HEK293 (cell line): ENCODE results near the gene MYADML2.

Source experiments
- GLI2 ChIP-seq: fragments of 450-650 bp; formaldehyde crosslinking; IDR thresholded peaks from 2 replicates; pipeline ENCODE4; 2017; ENCODE audit warnings: missing biosample characterization, missing genetic modification characterization, low read depth, borderline replicate concordance
- KLF10 ChIP-seq: fragments of 450-650 bp; IDR thresholded peaks from 2 replicates; pipeline ENCODE4 v1.5.1; 2018; ENCODE audit warnings: missing biosample characterization, mild to moderate bottlenecking, missing genetic modification characterization
- MEIS1 ChIP-seq: sonication (generic); formaldehyde crosslinking; IDR thresholded peaks from 2 replicates; pipeline ENCODE4 v1.8.1; 2022; ENCODE audit warnings: missing genetic modification reagents, mild to moderate bottlenecking, borderline replicate concordance
- PATZ1 ChIP-seq: fragments of 450-650 bp; formaldehyde crosslinking; IDR thresholded peaks from 2 replicates; pipeline ENCODE4 v1.5.1; 2016; ENCODE audit warnings: missing biosample characterization, missing genetic modification characterization
- PRDM2 ChIP-seq: fragments of 450-650 bp; formaldehyde crosslinking; IDR thresholded peaks from 2 replicates; pipeline ENCODE4 v1.5.1; 2016; ENCODE audit warnings: missing biosample characterization, missing genetic modification characterization, borderline replicate concordance
- ZBTB17 ChIP-seq: fragments of 450-650 bp; formaldehyde crosslinking; IDR thresholded peaks from 2 replicates; pipeline ENCODE4 v1.5.1; 2016; ENCODE audit warnings: missing biosample characterization, missing genetic modification characterization
- ZBTB7A ChIP-seq: fragments of 450-650 bp; formaldehyde crosslinking; IDR thresholded peaks from 2 replicates; pipeline ENCODE4 v1.5.1; 2016; ENCODE audit warnings: low read depth, missing biosample characterization, missing genetic modification characterization
- ZFP37 ChIP-seq: fragments of 450-650 bp; formaldehyde crosslinking; IDR thresholded peaks from 2 replicates; pipeline ENCODE4 v1.5.1; 2016; ENCODE audit warnings: missing biosample characterization, missing genetic modification characterization
- ZIC2 ChIP-seq: fragments of 450-650 bp; formaldehyde crosslinking; IDR thresholded peaks from 2 replicates; pipeline ENCODE4 v1.5.1; 2016; ENCODE audit warnings: missing biosample characterization, missing genetic modification characterization
- ZNF132 ChIP-seq: fragments of 450-650 bp; formaldehyde crosslinking; IDR thresholded peaks from 2 replicates; pipeline ENCODE4 v1.5.1; 2017; ENCODE audit warnings: missing biosample characterization, missing genetic modification characterization, borderline replicate concordance
- ZNF175 ChIP-seq: fragments of 450-650 bp; formaldehyde crosslinking; IDR thresholded peaks from 2 replicates; pipeline ENCODE4 v1.5.1; 2016; ENCODE audit warnings: missing biosample characterization, missing genetic modification characterization
- ZNF274 ChIP-seq, 2 experiments: fragments of 200-500 bp in 1 of 2; fragments of 450-650 bp in 1 of 2; sonication (Bioruptor generic) in 1 of 2; formaldehyde crosslinking in 1 of 2; IDR thresholded peaks; 2 replicates each; pipeline versions ENCODE4 v1.5.1 to v1.6.1; 2014 to 2016; ENCODE audit warnings: borderline replicate concordance in 1 of 2, inconsistent platforms in 1 of 2, low read length in 1 of 2, missing biosample characterization in 1 of 2, missing genetic modification characterization in 1 of 2
- ZNF311 ChIP-seq: fragments of 450-650 bp; formaldehyde crosslinking; IDR thresholded peaks from 2 replicates; pipeline ENCODE4 v1.5.1; 2017; ENCODE audit warnings: missing biosample characterization, missing genetic modification characterization, borderline replicate concordance
- ZNF37A ChIP-seq: fragments of 450-650 bp; IDR thresholded peaks from 2 replicates; pipeline ENCODE4 v1.5.1; 2018; ENCODE audit warnings: missing biosample characterization, missing genetic modification characterization
- ZNF513 ChIP-seq: fragments of 450-650 bp; IDR thresholded peaks from 2 replicates; pipeline ENCODE4 v1.5.1; 2018; ENCODE audit warnings: missing biosample characterization, missing genetic modification characterization
- ZNF529 ChIP-seq: fragments of 450-650 bp; formaldehyde crosslinking; IDR thresholded peaks from 2 replicates; pipeline ENCODE4 v1.5.1; 2017; ENCODE audit warnings: missing genetic modification characterization, missing biosample characterization; ENCODE audit not compliant: insufficient replicate concordance
- ZNF692 ChIP-seq: fragments of 450-650 bp; formaldehyde crosslinking; IDR thresholded peaks from 2 replicates; pipeline ENCODE4 v1.5.1; 2016; ENCODE audit warnings: missing biosample characterization, missing genetic modification characterization
- ZNF777 ChIP-seq: fragments of 450-650 bp; formaldehyde crosslinking; IDR thresholded peaks from 2 replicates; pipeline ENCODE4 v1.5.1; 2017; ENCODE audit warnings: missing biosample characterization, missing genetic modification characterization, borderline replicate concordance
- TF ChIP-seq, protein P1 (sequence below): fragments of 450-650 bp; formaldehyde crosslinking; IDR thresholded peaks from 2 replicates; pipeline ENCODE4 v1.5.1; 2016; ENCODE audit warnings: missing biosample characterization, missing genetic modification characterization, low read depth
- TF ChIP-seq, protein P2 (sequence below): fragments of 450-650 bp; formaldehyde crosslinking; IDR thresholded peaks from 2 replicates; pipeline ENCODE4 v1.5.1; 2017; ENCODE audit warnings: missing biosample characterization, missing genetic modification characterization

Gene MYADML2

GRCh38 chr17:81991684-81992305, 44.8 kb upstream of the MYADML2 start (continued):
- TF ChIP-seq ZNF692 (no peak), ZNF37A (tag by site-specific recombination) (no peak), ZNF274 (IDR thresholded peaks at IDR 0.05; ENCODE audit: low read length) (no peak), ZNF274 (tag by site-specific recombination; IDR thresholded peaks at IDR 0.05; ENCODE audit: borderline replicate concordance) (no peak), ZBTB17 (tag by site-specific recombination) (peak; percentile 64), ZBTB7A (no peak), ZNF175 (tag by site-specific recombination) (no peak), ZNF777 (tag by site-specific recombination) (no peak), KLF10 (tag by site-specific recombination) (no peak), ZFP37 (no peak), ZNF513 (tag by site-specific recombination) (no peak), ZNF529 (tag by site-specific recombination) (no peak), PATZ1 (tag by site-specific recombination) (peak; percentile 44; the same call in 1 of the 2 replicates), PRDM2 (tag by site-specific recombination) (no peak), ZNF311 (tag by site-specific recombination) (no peak), MEIS1 (no peak), ZNF132 (no peak), ZIC2 (tag by site-specific recombination) (peak; percentile 89), GLI2 (tag by site-specific recombination) (no peak)
- TF ChIP-seq, protein P1, sequence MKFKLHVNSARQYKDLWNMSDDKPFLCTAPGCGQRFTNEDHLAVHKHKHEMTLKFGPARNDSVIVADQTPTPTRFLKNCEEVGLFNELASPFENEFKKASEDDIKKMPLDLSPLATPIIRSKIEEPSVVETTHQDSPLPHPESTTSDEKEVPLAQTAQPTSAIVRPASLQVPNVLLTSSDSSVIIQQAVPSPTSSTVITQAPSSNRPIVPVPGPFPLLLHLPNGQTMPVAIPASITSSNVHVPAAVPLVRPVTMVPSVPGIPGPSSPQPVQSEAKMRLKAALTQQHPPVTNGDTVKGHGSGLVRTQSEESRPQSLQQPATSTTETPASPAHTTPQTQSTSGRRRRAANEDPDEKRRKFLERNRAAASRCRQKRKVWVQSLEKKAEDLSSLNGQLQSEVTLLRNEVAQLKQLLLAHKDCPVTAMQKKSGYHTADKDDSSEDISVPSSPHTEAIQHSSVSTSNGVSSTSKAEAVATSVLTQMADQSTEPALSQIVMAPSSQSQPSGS (tag by site-specific recombination) = no peak
- TF ChIP-seq, protein P2, sequence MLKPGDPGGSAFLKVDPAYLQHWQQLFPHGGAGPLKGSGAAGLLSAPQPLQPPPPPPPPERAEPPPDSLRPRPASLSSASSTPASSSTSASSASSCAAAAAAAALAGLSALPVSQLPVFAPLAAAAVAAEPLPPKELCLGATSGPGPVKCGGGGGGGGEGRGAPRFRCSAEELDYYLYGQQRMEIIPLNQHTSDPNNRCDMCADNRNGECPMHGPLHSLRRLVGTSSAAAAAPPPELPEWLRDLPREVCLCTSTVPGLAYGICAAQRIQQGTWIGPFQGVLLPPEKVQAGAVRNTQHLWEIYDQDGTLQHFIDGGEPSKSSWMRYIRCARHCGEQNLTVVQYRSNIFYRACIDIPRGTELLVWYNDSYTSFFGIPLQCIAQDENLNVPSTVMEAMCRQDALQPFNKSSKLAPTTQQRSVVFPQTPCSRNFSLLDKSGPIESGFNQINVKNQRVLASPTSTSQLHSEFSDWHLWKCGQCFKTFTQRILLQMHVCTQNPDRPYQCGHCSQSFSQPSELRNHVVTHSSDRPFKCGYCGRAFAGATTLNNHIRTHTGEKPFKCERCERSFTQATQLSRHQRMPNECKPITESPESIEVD (tag by site-specific recombination) = no peak
